OCI-LY1 (cell line): ENCODE results near the gene PBX1.

Source experiments
- EZH2 ChIP-seq: fragments of 200-600 bp; sonication (generic), shearing (Covaris generic); IDR thresholded peaks from 2 replicates; pipeline ENCODE4 v1.8.0; 2017; ENCODE audit warnings: borderline replicate concordance, mixed run types, mild to moderate bottlenecking, antibody characterized with exemption, low read length, moderate library complexity, mixed read lengths
- TF ChIP-seq, protein P1 (sequence below): fragments of 200-600 bp; sonication (generic), shearing (Covaris generic); IDR thresholded peaks from 2 replicates; pipeline ENCODE4 v1.5.1; 2017; ENCODE audit warnings: mild to moderate bottlenecking, antibody characterized with exemption, low read length, moderate library complexity, mixed read lengths

DNA sequence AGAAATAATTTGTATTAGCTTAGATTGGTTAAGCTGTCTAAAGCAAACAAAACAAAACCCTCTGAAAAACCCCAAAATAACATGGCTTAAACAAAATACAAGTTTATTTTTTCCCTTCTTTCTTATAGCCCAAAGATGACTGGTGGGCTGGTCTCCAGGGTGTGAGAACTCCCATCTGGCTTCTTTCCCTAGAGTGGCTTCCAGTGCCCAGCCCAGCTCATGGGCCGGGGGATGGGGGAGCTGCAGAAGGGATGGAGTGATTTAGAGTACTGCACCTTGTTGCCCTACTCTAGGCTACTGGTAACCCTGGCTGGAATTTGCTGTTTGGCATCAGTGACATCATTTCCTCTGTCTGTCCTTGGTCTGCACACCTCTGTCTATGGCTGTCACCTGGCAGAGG is 223.0 kb downstream of the PBX1 start:
- TF ChIP-seq, protein P1, sequence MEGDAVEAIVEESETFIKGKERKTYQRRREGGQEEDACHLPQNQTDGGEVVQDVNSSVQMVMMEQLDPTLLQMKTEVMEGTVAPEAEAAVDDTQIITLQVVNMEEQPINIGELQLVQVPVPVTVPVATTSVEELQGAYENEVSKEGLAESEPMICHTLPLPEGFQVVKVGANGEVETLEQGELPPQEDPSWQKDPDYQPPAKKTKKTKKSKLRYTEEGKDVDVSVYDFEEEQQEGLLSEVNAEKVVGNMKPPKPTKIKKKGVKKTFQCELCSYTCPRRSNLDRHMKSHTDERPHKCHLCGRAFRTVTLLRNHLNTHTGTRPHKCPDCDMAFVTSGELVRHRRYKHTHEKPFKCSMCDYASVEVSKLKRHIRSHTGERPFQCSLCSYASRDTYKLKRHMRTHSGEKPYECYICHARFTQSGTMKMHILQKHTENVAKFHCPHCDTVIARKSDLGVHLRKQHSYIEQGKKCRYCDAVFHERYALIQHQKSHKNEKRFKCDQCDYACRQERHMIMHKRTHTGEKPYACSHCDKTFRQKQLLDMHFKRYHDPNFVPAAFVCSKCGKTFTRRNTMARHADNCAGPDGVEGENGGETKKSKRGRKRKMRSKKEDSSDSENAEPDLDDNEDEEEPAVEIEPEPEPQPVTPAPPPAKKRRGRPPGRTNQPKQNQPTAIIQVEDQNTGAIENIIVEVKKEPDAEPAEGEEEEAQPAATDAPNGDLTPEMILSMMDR: no peak
- no peak for TF ChIP-seq EZH2
